HepG2 (cell line): ENCODE measurements around the gene VSIG2. TPM values are rescaled to one million over a fixed set of nuclear protein-coding genes. Genes with fewer than 3 reads are reported as not detected.
A peak's percentile ranks its signal among the peaks of the same experiment; 100 is the strongest.

Experiments
- ADNP ChIP-seq: sonication (generic); formaldehyde crosslinking; IDR thresholded peaks from 2 replicates; pipeline ENCODE4 v1.4.0; 2020; ENCODE audit warnings: missing genetic modification reagents
- ARID3A ChIP-seq: IDR thresholded peaks from 2 replicates; pipeline ENCODE4 v1.6.1; 2012; ENCODE audit warnings: low read depth, low read length, improper control_type of control experiment
- DPF2 ChIP-seq: sonication (generic); formaldehyde crosslinking; IDR thresholded peaks from 2 replicates; pipeline ENCODE4 v1.4.0; 2020; ENCODE audit warnings: mild to moderate bottlenecking, low read depth, missing genetic modification reagents, borderline replicate concordance
- GABPB1 ChIP-seq: IDR thresholded peaks from 2 replicates; pipeline ENCODE4 v1.6.1; 2016; ENCODE audit warnings: mild to moderate bottlenecking, missing genetic modification reagents, moderate library complexity, missing compliant biosample characterization
- GATAD2A ChIP-seq: IDR thresholded peaks from 2 replicates; pipeline ENCODE4 v1.6.1; 2016
- HOXA3 ChIP-seq: sonication (generic); formaldehyde crosslinking; IDR thresholded peaks from 2 replicates; pipeline ENCODE4 v1.5.0; 2020; ENCODE audit warnings: missing genetic modification reagents
- RBAK ChIP-seq: sonication (generic); formaldehyde crosslinking; IDR thresholded peaks from 2 replicates; pipeline ENCODE4 v1.5.1; 2020; ENCODE audit warnings: mild to moderate bottlenecking, missing genetic modification reagents
- SCMH1 ChIP-seq: sonication (generic); formaldehyde crosslinking; IDR thresholded peaks from 2 replicates; pipeline ENCODE4 v1.9.0; 2021; ENCODE audit warnings: missing genetic modification reagents, mild to moderate bottlenecking, borderline replicate concordance
- SIX4 ChIP-seq: sonication (generic); formaldehyde crosslinking; IDR thresholded peaks from 2 replicates; pipeline ENCODE4 v1.4.0; 2020; ENCODE audit warnings: missing genetic modification reagents
- SNAPC2 ChIP-seq: sonication (generic); formaldehyde crosslinking; IDR thresholded peaks from 2 replicates; pipeline ENCODE4 v1.8.1; 2022; ENCODE audit warnings: mild to moderate bottlenecking, missing genetic modification reagents
- SRF ChIP-seq: IDR thresholded peaks from 2 replicates; pipeline ENCODE4 v1.6.1; 2011; ENCODE audit warnings: mild to moderate bottlenecking, low read depth, low read length, moderate library complexity
- ZBTB42 ChIP-seq: sonication (generic); formaldehyde crosslinking; IDR thresholded peaks from 2 replicates; pipeline ENCODE4 v1.5.0; 2020; ENCODE audit warnings: mild to moderate bottlenecking, missing genetic modification reagents
- ZFP90 ChIP-seq: sonication (generic); formaldehyde crosslinking; IDR thresholded peaks from 2 replicates; pipeline ENCODE4 v1.8.0; 2022; ENCODE audit warnings: missing genetic modification reagents, mild to moderate bottlenecking, inconsistent platforms, borderline replicate concordance
- ZFX ChIP-seq: sonication (generic); formaldehyde crosslinking; IDR thresholded peaks from 2 replicates; pipeline ENCODE4 v1.4.0; 2020; ENCODE audit warnings: mild to moderate bottlenecking, low read depth, missing genetic modification reagents, moderate library complexity
- ZFY ChIP-seq: sonication (generic); formaldehyde crosslinking; IDR thresholded peaks from 2 replicates; pipeline ENCODE4 v1.4.0; 2020; ENCODE audit warnings: missing genetic modification reagents
- ZIK1 ChIP-seq: sonication (generic); formaldehyde crosslinking; IDR thresholded peaks from 2 replicates; pipeline ENCODE4 v1.5.0; 2020; ENCODE audit warnings: mild to moderate bottlenecking, low read depth, missing genetic modification reagents, borderline replicate concordance
- ZNF264 ChIP-seq: sonication (generic); formaldehyde crosslinking; IDR thresholded peaks from 2 replicates; pipeline ENCODE4 v1.4.0; 2020; ENCODE audit warnings: missing genetic modification reagents
- ZNF280D ChIP-seq: sonication (generic); formaldehyde crosslinking; IDR thresholded peaks from 2 replicates; pipeline ENCODE4 v1.5.1; 2020; ENCODE audit warnings: mild to moderate bottlenecking, missing genetic modification reagents
- ZNF652 ChIP-seq: IDR thresholded peaks from 2 replicates; pipeline ENCODE4 v1.6.1; 2016; ENCODE audit warnings: low read depth, borderline replicate concordance
- ZNF724P ChIP-seq: sonication (generic); formaldehyde crosslinking; IDR thresholded peaks from 2 replicates; pipeline ENCODE4 v1.8.0; 2022; ENCODE audit warnings: missing genetic modification reagents, borderline replicate concordance
- ZNF749 ChIP-seq: sonication (generic); formaldehyde crosslinking; IDR thresholded peaks from 2 replicates; pipeline ENCODE4 v1.8.0; 2022; ENCODE audit warnings: mild to moderate bottlenecking, missing genetic modification reagents, moderate library complexity, borderline replicate concordance
- ZNF761 ChIP-seq: sonication (generic); formaldehyde crosslinking; conservative IDR thresholded peaks from 2 replicates; pipeline ENCODE4 v1.4.0; 2020; ENCODE audit warnings: mild to moderate bottlenecking, missing genetic modification reagents
- ZNF780A ChIP-seq: sonication (generic); formaldehyde crosslinking; IDR thresholded peaks from 2 replicates; pipeline ENCODE4 v1.8.0; 2022; ENCODE audit warnings: mild to moderate bottlenecking, missing genetic modification reagents, moderate library complexity
- polyA plus RNA-seq, 8 experiments: library from polyadenylated mRNA; depleted of rRNA in 3 of 8; stranded (reverse) in 7 of 8; unstranded in 1 of 8; fragments of >200 nt; fragmentation: Illumina TruSeq in 4 of 8; extraction: Trizol in 4 of 8; gene quantifications; 2 replicates each; pipeline versions ENCODE4 v1.2.1 to v1.2.3, GENCODE V29; 2011 to 2016; ENCODE audit warnings: low read depth in 4 of 8, missing spikeins in 1 of 8, mixed read lengths in 1 of 8; ENCODE audit not compliant: insufficient read depth in 1 of 8
- total RNA-seq, 5 experiments: library from RNA; depleted of rRNA; stranded (reverse); fragments of >200 nt; fragmentation: Illumina TruSeq; extraction: Trizol; gene quantifications; 2 replicates each; pipeline ENCODE4 v1.2.3, GENCODE V29; 2016; ENCODE audit warnings: low read depth in 1 of 5
- TF ChIP-seq, protein P1 (sequence below): sonication (generic); formaldehyde crosslinking; IDR thresholded peaks from 2 replicates; pipeline ENCODE4 v1.4.0; 2020; ENCODE audit warnings: missing genetic modification reagents
- TF ChIP-seq, protein P2 (sequence below): sonication (generic); formaldehyde crosslinking; IDR thresholded peaks from 2 replicates; pipeline ENCODE4 v1.4.0; 2020; ENCODE audit warnings: missing genetic modification reagents, low read depth, mild to moderate bottlenecking, borderline replicate concordance

The VSIG2 gene
- total and polyA plus RNA-seq, 2 of the 13 experiments (the other 11 are each of a cell fraction or from before 2014, with no cell fraction given) = 0.80 to 2.7 TPM

DNA sequence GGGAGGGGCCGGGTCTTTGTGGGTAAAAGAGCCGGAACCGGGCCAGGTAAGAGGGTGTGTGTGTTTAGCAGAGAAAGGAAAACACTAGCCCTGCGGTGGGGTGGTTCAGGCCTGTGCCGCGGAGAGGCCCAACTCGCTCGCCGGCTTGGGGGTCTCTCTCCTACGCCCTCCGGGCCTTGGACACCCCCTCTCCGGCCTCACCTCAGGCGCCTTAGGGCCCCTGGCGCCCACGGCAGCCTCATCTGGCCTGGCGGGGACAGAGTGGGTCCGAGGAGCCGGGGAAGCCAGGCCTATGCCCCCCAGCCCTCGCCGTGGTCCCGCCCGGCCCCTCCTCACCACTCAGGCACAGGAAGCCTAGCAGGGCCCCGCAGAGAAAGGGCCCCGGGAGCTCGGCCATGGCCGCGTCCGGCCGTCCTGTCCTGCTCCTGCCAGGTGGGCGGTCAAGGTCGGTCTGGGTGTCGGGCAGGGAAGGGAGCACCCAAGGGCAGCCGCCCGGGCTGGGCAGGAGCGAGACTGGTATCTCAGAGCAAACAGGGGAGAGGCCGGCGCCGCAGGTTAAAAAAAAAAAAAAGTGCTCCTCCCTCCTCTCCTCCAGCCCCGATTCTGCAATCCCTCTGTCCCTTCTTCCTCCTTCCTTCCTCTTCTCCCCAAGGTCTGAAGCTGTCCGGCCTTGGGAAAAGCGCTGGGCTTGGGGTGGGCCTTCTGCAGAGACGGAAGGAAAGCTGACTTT lies at the start of gene VSIG2 (continued):
- TF ChIP-seq ZFX = peak; percentile 46
- TF ChIP-seq SIX4 = no peak
- TF ChIP-seq ZNF264 (CRISPR knock-in tag) = no peak
- TF ChIP-seq ZNF780A (CRISPR knock-in tag) = no peak
- TF ChIP-seq ZNF280D (CRISPR knock-in tag) = no peak
- no peak for TF ChIP-seq ZNF724P (CRISPR knock-in tag)
- TF ChIP-seq ZNF761 (CRISPR knock-in tag) = no peak
- TF ChIP-seq SRF = no peak
- TF ChIP-seq, protein P1, sequence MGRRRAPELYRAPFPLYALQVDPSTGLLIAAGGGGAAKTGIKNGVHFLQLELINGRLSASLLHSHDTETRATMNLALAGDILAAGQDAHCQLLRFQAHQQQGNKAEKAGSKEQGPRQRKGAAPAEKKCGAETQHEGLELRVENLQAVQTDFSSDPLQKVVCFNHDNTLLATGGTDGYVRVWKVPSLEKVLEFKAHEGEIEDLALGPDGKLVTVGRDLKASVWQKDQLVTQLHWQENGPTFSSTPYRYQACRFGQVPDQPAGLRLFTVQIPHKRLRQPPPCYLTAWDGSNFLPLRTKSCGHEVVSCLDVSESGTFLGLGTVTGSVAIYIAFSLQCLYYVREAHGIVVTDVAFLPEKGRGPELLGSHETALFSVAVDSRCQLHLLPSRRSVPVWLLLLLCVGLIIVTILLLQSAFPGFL (CRISPR knock-in tag) = no peak
- TF ChIP-seq ZBTB42 (CRISPR knock-in tag) = no peak
- peak; percentile 53; the same call in 1 of the 2 replicates for TF ChIP-seq GABPB1
- 0 out of 2 replicates have a peak, but pooled peaks have one; percentile 30 for TF ChIP-seq ZFP90 (CRISPR knock-in tag)
- no peak for TF ChIP-seq DPF2 (CRISPR knock-in tag)
- TF ChIP-seq, protein P2, sequence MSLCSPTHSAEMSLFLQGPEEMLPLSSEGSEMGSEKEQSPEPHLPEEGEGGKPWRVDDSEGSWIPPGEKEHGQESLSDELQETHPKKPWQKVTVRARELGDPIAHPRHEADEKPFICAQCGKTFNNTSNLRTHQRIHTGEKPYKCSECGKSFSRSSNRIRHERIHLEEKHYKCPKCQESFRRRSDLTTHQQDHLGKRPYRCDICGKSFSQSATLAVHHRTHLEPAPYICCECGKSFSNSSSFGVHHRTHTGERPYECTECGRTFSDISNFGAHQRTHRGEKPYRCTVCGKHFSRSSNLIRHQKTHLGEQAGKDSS (CRISPR knock-in tag) = no peak
- TF ChIP-seq SCMH1 = no peak
- TF ChIP-seq ZNF749 = no peak
- TF ChIP-seq ADNP (CRISPR knock-in tag) = no peak
- no peak for TF ChIP-seq SNAPC2 (CRISPR knock-in tag)
- TF ChIP-seq HOXA3 (CRISPR knock-in tag) = 0 out of 2 replicates have a peak, but pooled peaks have one; percentile 2
- peak; percentile 38; the same call in 1 of the 2 replicates for TF ChIP-seq ZFY (CRISPR knock-in tag)
- TF ChIP-seq ZNF652 (CRISPR knock-in tag) = no peak
- TF ChIP-seq GATAD2A = peak; percentile 22; the same call in 1 of the 2 replicates
- TF ChIP-seq RBAK (CRISPR knock-in tag) = no peak
- TF ChIP-seq ARID3A = no peak
- TF ChIP-seq ZIK1 (CRISPR knock-in tag) = no peak
